ENCODE data around the gene TNFRSF12A.

TNFRSF12A gene, protein sequence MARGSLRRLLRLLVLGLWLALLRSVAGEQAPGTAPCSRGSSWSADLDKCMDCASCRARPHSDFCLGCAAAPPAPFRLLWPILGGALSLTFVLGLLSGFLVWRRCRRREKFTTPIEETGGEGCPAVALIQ

GRCh38 chr16:3020247-3020603 lies at the start of gene TNFRSF12A:
Gene TNFRSF12A (plus strand): TSS chr16:3020368. CDS start chr16:3020398, 30 bp downstream.
- DNase-seq (ENCODE audit: low read depth in 2 of 2): no peak

DNA sequence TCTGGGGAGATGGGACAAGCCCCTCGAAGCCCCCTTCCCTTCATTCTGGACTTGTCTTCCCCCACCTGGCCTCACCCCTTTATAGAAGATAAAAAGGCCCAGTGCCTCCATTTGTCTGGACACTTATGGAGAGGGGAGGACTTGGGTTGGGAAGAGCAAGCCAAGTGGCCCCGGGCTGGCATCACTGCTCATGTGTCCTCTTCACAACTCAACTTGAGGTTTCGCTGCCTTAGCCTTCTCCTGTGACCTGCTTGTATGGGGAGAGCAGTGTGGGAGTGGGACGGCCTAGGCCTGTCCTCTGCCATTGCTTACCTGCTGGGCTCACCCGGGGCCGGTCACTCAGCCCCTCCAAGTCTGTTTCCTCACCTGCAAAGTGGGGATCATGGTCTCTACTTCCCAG lies 49.6 kb upstream of the TNFRSF12A start:
- no peak for DNase-seq (ENCODE audit: low read depth in 2 of 2)

- no peak for DNase-seq (ENCODE audit: low read depth in 2 of 2)
These were observed 48.8 kb upstream of the TNFRSF12A start for GRCh38 chr16:2971134-2971984.

DNA sequence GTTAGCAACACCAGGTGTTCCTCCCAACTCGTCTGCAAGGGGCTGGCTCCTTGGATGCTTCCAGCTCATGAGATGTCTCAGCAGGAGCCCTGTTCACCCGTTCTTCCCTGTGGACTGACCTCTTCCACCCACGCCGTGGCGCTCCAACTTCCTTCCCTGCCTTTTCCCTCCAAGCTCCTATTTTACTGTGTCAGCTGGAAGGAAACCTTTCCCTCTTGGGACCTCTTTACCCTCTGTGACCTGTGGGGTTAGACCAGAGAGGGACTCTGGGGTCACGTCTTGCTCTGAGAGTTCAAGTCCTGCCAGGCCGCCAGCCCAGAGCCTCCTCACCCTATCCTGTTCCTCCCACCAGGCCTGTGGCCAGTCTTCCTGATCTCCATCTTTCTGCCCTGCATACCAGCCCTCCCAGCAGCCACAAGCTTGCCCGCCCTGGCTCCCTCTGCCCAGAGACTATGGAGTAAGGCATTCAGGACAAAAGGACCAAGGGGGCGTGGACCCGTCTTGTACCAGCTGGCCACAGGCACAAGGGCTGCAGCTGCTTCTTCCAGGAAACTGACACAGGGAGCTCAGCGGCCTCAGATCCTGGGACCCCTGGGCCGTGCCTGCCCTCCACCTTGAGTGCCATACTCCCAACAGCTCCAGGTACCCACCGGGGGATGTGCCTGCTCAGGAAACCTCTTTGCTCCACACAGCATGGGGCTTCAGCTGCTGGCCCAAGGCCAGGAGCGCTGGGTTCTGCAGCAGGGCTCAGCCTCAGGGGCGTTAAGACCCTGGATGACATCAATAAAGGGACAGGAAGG lies 48.0 kb upstream of the TNFRSF12A start:
- no peak for DNase-seq (ENCODE audit: low read depth in 2 of 2)

DNA sequence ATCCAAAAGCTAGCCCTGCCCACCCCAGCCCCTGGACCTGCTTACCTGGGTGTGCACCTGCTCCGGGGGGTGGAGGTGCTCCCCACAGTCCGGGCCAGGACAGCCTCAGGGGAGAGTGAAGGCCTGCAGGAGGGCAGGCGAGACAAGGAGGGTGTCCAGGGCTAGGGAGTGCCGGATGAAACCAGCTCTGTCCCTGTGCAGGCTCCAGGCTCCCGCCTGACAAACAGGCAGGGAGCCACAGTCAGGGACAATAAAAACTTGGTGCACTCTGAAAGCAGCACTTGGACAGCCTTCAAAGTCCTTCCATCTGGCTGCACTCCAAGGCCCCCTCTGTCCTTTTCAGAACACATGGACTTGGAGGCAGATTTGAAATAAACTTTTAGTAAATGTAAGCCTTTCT lies 47.1 kb upstream of the TNFRSF12A start:
- DNase-seq (ENCODE audit: low read depth in 2 of 2): no peak

GRCh38 chr16:2973605-2974318 lies 46.4 kb upstream of the TNFRSF12A start:
- DNase-seq (ENCODE audit: low read depth in 2 of 2): no peak

DNA sequence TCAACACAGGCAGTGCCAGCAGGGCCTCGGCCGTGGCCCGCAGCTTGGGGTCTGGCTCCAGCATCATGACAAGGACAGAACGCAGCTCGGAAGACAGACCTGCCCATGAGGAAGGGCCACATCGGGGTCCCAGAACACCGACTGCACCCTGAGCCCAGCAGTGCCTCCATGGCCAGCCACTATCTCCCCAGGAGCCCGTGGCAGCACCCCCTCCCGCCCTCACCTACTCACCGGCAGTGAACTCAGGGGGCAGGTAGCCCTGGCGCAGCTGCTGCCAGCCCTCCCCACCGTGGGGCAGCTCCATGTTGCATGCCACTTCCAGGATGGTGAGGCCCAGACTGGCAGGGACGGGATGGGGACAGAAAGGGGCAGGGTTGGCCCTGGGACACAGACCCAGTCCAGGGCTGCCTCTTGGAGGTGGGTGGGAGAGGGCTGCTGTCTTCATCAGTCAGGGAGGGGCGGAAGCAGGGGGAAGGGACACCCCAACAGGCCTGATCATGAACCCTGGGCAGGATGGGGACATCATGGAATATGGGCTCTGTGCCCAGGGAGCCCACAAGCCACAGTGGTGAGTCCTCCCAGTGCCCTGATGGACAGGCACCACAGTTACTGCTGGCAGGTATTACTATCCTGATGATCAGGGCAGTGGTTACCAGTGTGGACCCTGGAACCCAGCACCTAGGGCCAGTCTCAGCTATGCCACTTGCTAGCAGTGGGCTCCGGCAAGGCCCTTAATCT lies 45.7 kb upstream of the TNFRSF12A start:
- no peak for DNase-seq (ENCODE audit: low read depth in 2 of 2)

DNA sequence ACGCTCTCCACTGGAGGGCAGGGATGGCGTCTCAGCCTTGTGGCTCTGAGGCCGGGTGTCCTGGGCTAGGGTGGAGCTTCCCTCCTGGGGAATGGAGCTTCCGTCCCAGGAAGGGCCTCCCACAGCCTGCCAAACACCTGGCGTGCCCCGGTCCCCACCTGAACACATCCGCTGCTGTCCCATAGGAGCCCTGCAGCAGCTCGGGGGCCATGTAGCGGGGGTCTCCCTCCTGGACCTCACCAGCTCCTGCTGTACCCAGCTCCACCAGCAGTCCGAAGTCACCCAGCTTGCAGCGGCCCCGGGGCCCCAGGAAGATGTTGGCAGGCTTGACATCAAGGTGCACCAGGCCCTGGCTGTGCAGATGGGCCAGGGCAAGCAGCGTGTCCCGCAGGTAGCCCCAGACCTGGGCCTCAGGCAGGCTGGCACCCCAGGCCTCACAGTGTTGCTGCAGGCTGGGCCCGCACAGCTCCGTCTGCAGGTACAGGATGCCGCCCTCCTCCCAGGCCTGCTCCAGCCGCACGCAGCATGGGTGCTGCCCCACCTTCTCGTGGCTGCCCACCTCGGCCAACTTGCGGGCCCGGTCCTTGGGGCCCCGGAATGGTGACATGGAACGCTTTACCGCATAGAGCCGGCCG lies 44.9 kb upstream of the TNFRSF12A start:
- DNase-seq (ENCODE audit: low read depth in 2 of 2): no peak

DNA sequence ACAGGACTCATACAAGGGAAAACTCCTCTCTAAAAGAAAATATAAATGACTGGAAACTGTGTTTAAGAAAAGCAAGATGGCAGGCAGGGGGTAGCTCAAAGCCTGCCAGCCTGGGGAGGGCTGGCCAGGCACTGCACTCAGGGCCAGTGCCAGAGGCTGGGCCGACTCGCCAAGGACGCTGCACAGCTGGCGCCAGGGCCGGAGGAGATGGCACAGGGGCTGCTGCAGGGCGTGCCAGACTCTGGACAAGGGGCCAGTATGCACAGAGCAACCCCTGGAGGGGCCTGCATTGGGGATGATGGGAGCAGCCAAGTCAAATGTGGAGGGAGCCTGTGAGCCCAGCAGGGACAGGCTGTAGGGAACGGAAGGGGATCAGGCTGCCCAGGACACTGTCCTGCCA lies 44.0 kb upstream of the TNFRSF12A start:
- no peak for DNase-seq (ENCODE audit: low read depth in 2 of 2)

DNA sequence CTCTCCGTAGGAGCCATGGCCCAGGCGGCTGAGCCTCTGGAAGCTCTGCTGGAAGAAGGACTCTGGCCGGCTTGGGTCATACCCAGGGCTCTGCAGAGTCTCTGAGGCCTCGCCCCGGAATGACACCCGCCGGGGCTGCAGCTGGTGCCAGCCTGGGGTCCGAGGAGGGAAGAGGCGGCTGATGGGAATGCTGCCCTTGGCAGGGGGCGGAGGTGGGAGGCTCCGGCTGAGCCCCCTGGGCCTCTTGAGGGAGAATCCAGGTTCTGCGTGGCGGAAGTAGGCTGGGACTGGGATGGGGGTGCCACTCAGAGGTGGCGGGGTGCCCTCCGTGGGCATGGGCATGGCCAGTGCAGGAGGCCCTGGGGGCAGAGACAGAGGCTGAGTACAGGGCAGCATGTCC lies 43.5 kb upstream of the TNFRSF12A start:
- DNase-seq (ENCODE audit: low read depth in 2 of 2): no peak

DNA sequence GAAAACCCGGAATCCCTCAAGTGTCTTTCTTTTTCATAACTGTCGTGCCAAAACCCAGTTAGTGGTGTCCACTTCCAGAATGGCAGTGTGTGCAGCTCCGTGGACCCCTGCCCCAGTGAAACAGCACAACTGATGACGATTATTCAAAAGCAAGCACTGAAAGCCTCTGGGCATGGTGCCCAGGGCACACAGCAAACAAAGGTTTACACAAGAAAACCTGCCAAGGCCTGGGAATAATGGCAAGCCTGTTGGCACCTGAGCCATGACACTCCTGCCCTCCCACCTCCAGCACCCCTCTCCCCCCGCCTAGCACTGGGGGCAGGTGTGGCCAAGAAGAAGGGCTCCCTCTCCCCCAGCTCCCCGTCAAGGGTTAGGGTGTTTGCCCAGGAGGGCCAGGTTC lies 42.7 kb upstream of the TNFRSF12A start:
- no peak for DNase-seq (ENCODE audit: low read depth in 2 of 2)

GRCh38 chr16:2979669-2980226 lies 40.4 kb upstream of the TNFRSF12A start:
- DNase-seq (ENCODE audit: low read depth in 2 of 2): no peak

- peak; percentile 79 to 86 for DNase-seq (ENCODE audit: low read depth in 2 of 2)
These were observed 39.7 kb upstream of the TNFRSF12A start, which contains the start of gene PKMYT1 for GRCh38 chr16:2980227-2981176. Gene PKMYT1 (minus strand): TSS chr16:2980446. CDS start chr16:2979657, 789 bp downstream.

GRCh38 chr16:2981177-2981898 lies 38.8 kb upstream of the TNFRSF12A start:
- no peak for DNase-seq (ENCODE audit: low read depth in 2 of 2)

- DNase-seq (ENCODE audit: low read depth in 2 of 2): no peak
These were observed 38.3 kb upstream of the TNFRSF12A start for GRCh38 chr16:2981899-2982250.

DNA sequence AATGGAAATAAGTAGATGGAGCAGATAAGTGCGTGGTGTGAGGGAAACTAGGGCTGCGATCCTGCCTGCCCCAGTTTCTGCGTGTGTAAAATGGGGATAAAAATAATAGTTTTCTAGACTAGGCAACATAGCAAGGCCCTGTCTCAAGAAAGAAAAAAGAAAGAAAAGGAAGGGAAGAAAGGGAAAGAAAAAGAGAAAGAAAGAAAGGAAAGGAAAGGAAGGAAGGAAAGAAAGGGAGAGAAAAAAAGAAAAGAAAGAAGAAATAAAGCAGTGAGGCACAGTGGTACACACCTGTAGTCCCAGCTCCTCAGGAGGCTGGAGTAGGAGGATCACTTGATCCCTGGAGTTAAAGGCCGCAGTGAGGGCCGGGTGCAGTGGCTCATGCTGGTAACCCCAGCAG lies 37.8 kb upstream of the TNFRSF12A start:
- DNase-seq (ENCODE audit: low read depth in 2 of 2): no peak

DNA sequence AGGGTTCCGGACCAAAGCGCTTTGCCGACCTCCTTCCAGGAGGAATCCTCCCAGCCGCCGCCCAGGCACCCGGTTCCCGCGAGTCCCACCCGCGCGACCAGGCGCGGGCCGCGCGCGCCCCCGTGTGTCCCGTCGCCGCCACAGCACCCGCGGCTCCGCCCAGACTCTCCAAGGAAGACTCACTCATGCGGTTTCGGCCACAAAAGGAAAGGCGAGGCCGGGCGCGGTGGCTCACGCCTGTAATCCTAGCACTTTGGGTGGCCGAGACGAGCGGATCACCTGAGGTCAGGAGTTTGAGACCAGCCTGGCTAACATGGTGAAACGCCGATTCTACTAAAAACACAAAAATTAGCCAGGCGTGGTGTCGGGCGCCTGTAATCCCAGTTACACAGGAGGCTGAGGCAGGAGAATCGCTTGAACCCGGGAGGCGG lies 36.4 kb upstream of the TNFRSF12A start:
- DNase-seq (ENCODE audit: low read depth in 2 of 2): peak in 1 of 2 donors; percentile 33

GRCh38 chr16:2985462-2985861 lies 34.7 kb upstream of the TNFRSF12A start:
- no peak for DNase-seq (ENCODE audit: low read depth in 2 of 2)

GRCh38 chr16:2985893-2986355 lies 34.2 kb upstream of the TNFRSF12A start:
- no peak for DNase-seq (ENCODE audit: low read depth in 2 of 2)
